Endothelial cell of umbilical vein (primary cell): Measurements from ENCODE around the gene FAM174B. TPM values are rescaled to one million over a fixed set of nuclear protein-coding genes. Genes with fewer than 3 reads are reported as not detected.

Experiments
- BruUV-seq: library from RNA; stranded (reverse); fragments of 400-500 nt; replicated peaks from 2 replicates; lab custom pipeline; 2021; lab: Mats Ljungman, UMichigan
- CTCF ChIA-PET: fragments of 300-600, 350-600 bp; sonication (Branson Sonifier 250); formaldehyde crosslinking; loops from one replicate; lab custom pipeline; 2021; ENCODE audit warnings: antibody characterized with exemption, inconsistent platforms; lab: Charles Lee
- POLR2A ChIA-PET: fragments of 300-600, 350-600 bp; sonication (Branson Sonifier 250); formaldehyde crosslinking; loops from one replicate; lab custom pipeline; 2021; ENCODE audit warnings: antibody characterized with exemption, inconsistent platforms; lab: Charles Lee
- DNase-seq: peaks from one replicate; pipeline ENCODE4 v3.0.0-alpha.2; 2011; ENCODE audit warnings: low read depth, low spot score
- FAIRE-seq: peaks from 2 replicates; lab custom pipeline; 2011; peaks lifted over from hg19 to GRCh38; lab: Jason Lieb, UNC
- H2AFZ ChIP-seq: 2 replicates; pipeline ENCODE4 v1.6.0; 2012; ENCODE audit warnings: low read depth, low read length, control low read depth, inconsistent platforms
- H3K27ac ChIP-seq: 2 replicates; pipeline ENCODE4 v1.5.1; 2011; ENCODE audit warnings: low read depth, mild to moderate bottlenecking, control low read depth, low read length, moderate library complexity; ENCODE audit not compliant: insufficient read depth
- H3K27me3 ChIP-seq, 2 experiments: 2 replicates each; pipeline versions ENCODE4 v1.6.0 to v1.6.1; 2011; ENCODE audit warnings: low read length in 2 of 2, mixed read lengths in 1 of 2; ENCODE audit not compliant: control insufficient read depth in 2 of 2, insufficient read depth in 2 of 2
- H3K36me3 ChIP-seq, 2 experiments: 2 replicates in 1 of 2; 3 replicates in 1 of 2; pipeline ENCODE4 v1.5.1; 2011; ENCODE audit warnings: low read length in 2 of 2, mild to moderate bottlenecking in 1 of 2, moderate library complexity in 1 of 2; ENCODE audit not compliant: control insufficient read depth in 2 of 2, insufficient read depth in 2 of 2; ENCODE audit errors: extremely low read depth in 1 of 2
- H3K4me1 ChIP-seq: 3 replicates; pipeline ENCODE4 v1.5.1; 2011; ENCODE audit warnings: mild to moderate bottlenecking, low read length; ENCODE audit not compliant: control insufficient read depth, insufficient read depth; ENCODE audit errors: extremely low read depth
- H3K4me2 ChIP-seq: 2 replicates; pipeline ENCODE4 v1.6.1; 2011; ENCODE audit warnings: low read length, control low read depth, mixed read lengths; ENCODE audit not compliant: insufficient read depth
- H3K4me3 ChIP-seq, 3 experiments: fragments of 200-600 bp in 1 of 3; sonication (generic), shearing (Covaris generic) in 1 of 3; replicated peaks in 1 of 3; 2 replicates each; pipeline ENCODE4 v1.5.1; 2011 to 2016; ENCODE audit warnings: control low read depth in 3 of 3, low read length in 3 of 3, mild to moderate bottlenecking in 2 of 3, inconsistent platforms in 1 of 3, low read depth in 1 of 3, moderate library complexity in 1 of 3; ENCODE audit not compliant: insufficient read depth in 1 of 3
- H3K79me2 ChIP-seq: 2 replicates; pipeline ENCODE4 v1.6.0; 2012; ENCODE audit warnings: low read length, inconsistent platforms; ENCODE audit not compliant: control insufficient read depth, insufficient read depth
- H3K9ac ChIP-seq: replicated peaks from 2 replicates; pipeline ENCODE3; 2011; ENCODE audit warnings: low read length, control low read depth; ENCODE audit not compliant: insufficient read depth; ENCODE audit errors: extremely low read depth
- H3K9me1 ChIP-seq: replicated peaks from 3 replicates; pipeline ENCODE4 v1.6.0; 2011; ENCODE audit warnings: mild to moderate bottlenecking, low read length; ENCODE audit not compliant: control insufficient read depth, insufficient read depth; ENCODE audit errors: extremely low read depth
- H3K9me3 ChIP-seq: replicated peaks from 2 replicates; pipeline ENCODE4 v1.5.1; 2012; ENCODE audit warnings: low read length, inconsistent platforms; ENCODE audit not compliant: control insufficient read depth, insufficient read depth
- H4K20me1 ChIP-seq: replicated peaks from 2 replicates; pipeline ENCODE3; 2011; ENCODE audit warnings: mild to moderate bottlenecking, low read length; ENCODE audit not compliant: control insufficient read depth, insufficient read depth; ENCODE audit errors: extremely low read depth
- CTCF ChIP-seq, 2 donors: IDR thresholded peaks; 1 replicate in 1 of 2; 2 replicates in 1 of 2; pipeline ENCODE4 v1.5.1; 2011; ENCODE audit warnings: low read length in 2 of 2, mild to moderate bottlenecking in 2 of 2, moderate library complexity in 2 of 2, control low read depth in 1 of 2, inconsistent platforms in 1 of 2, low read depth in 1 of 2; ENCODE audit not compliant: insufficient read depth in 1 of 2; ENCODE audit errors: extremely low read depth in 1 of 2
- EZH2 ChIP-seq: IDR thresholded peaks from 2 replicates; pipeline ENCODE4 v1.6.1; 2012; ENCODE audit warnings: borderline replicate concordance, low read depth, mild to moderate bottlenecking, moderate library complexity, low read length, inconsistent platforms; ENCODE audit not compliant: severe bottlenecking
- FOS ChIP-seq: IDR thresholded peaks from 2 replicates; pipeline ENCODE4 v1.6.1; 2011; ENCODE audit warnings: mild to moderate bottlenecking, low read length, moderate library complexity, borderline replicate concordance; ENCODE audit not compliant: insufficient read depth
- GATA2 ChIP-seq: IDR thresholded peaks from 2 replicates; pipeline ENCODE4 v1.7.0; 2011; ENCODE audit warnings: low read depth, mild to moderate bottlenecking, moderate library complexity, mixed read lengths, low read length; ENCODE audit not compliant: insufficient read length, insufficient read depth
- JUN ChIP-seq: IDR thresholded peaks from 2 replicates; pipeline ENCODE4 v1.6.1; 2011; ENCODE audit warnings: borderline replicate concordance, low read depth; ENCODE audit not compliant: insufficient read length, insufficient read depth
- MAX ChIP-seq: IDR thresholded peaks from 2 replicates; pipeline ENCODE4 v1.6.1; 2011; ENCODE audit not compliant: insufficient read depth, insufficient read length
- MYC ChIP-seq: IDR thresholded peaks from one replicate; pipeline ENCODE4 v1.6.1; 2011; ENCODE audit warnings: mild to moderate bottlenecking, low read depth, low read length
- POLR2A ChIP-seq: IDR thresholded peaks from 2 replicates; pipeline ENCODE4 v1.6.1; 2012; ENCODE audit warnings: low read depth, mild to moderate bottlenecking, control low read depth, low read length
- POLR2AphosphoS5 ChIP-seq: IDR thresholded peaks from 2 replicates; pipeline ENCODE4 v1.6.1; 2012; ENCODE audit warnings: low read depth, mild to moderate bottlenecking, control low read depth, low read length, moderate library complexity; ENCODE audit not compliant: insufficient read depth
- dilution Hi-C: fragments of 300-500 bp; cut with MboI; formaldehyde crosslinking; loops from one replicate; pipeline ENCODE4 v1.15.0; 2019; ENCODE audit warnings: low sequenced_read_pairs; ENCODE audit not compliant: extremely low pct_ligation_motif_present
- intact Hi-C: fragments of 100-400 bp; cut with micrococcal nuclease; formaldehyde crosslinking; loops from one replicate; pipeline ENCODE4 v1.10.0; 2022
- polyA plus RNA-seq, 4 experiments: library from polyadenylated mRNA; depleted of rRNA in 3 of 4; stranded (reverse) in 3 of 4; unstranded in 1 of 4; fragments of >200 nt; gene quantifications; 2 replicates each; pipeline versions ENCODE4 v1.2.1 to v1.2.3, GENCODE V29; 2011 to 2012; ENCODE audit warnings: missing spikeins in 1 of 4
- total RNA-seq: library from RNA; stranded (reverse); gene quantifications from 2 replicates; pipeline ENCODE4 v1.2.3, GENCODE V29; 2021

The FAM174B gene
- total and polyA plus RNA-seq, 2 donors (not counting 3 experiments of a cell fraction or from before 2014, with no cell fraction given), result 25.9 to 30.2 TPM

- Histone ChIP-seq H3K27ac (peak overlapping the region; percentile 72), H3K27me3 (no peaks in the 10 kb centered on the region), H3K4me1 (peaks cover 35% of the 10 kb centered on the region), H2AFZ (no peak overlapping the region), H4K20me1 (no peaks in the 10 kb centered on the region), H3K4me2 (no peak overlapping the region), H3K36me3 (no peaks in the 10 kb centered on the region), H3K9ac (no peak overlapping the region), H3K9me1 (no peaks in the 10 kb centered on the region), H3K4me3 (no peak overlapping the region), H3K79me2 (peaks cover 90% of the 10 kb centered on the region), H3K9me3 (no peaks in the 10 kb centered on the region)
- dilution Hi-C loops, result no loop called here
- TF ChIP-seq EZH2, result no peak
- no peak for TF ChIP-seq CTCF (IDR thresholded peaks at IDR 0.05; ENCODE audit: extremely low read depth in 1 of 2, insufficient read depth in 1 of 2, low read depth in 1 of 2, low read length in 2 of 2)
- TF ChIP-seq MAX, result no peak
- TF ChIP-seq JUN, result no peak
- TF ChIP-seq POLR2AphosphoS5, result no peak
- TF ChIP-seq GATA2, result no peak
- TF ChIP-seq FOS, result no peak
- TF ChIP-seq MYC, result no peak
- no peak for TF ChIP-seq POLR2A
- intact Hi-C loops, result loop anchor here (2.0 kb wide), 1 partner anchor 21 kb away; no protein-coding TSS in a partner anchor
- FAIRE-seq (no peak), DNase-seq (no peak)
- ChIA-PET POLR2A (no interaction called here), CTCF (interaction anchor here (1.3 to 2.1 kb wide), 2 partner anchors 21 to 124 kb away, joined by 7 to 13 read pairs; no protein-coding TSS in a partner anchor)
- BruUV-seq, result no TSS peak
Observed at GRCh38 chr15:92645731-92646130, 9.8 kb downstream of the FAM174B start.
